GM12873 (cell line): ENCODE results near the gene USP34.
A peak's percentile ranks its signal among the peaks of the same experiment; 100 is the strongest.

Source experiments
- TF ChIP-seq, protein P1 (sequence below): IDR thresholded peaks from 2 replicates; pipeline ENCODE4 v1.5.1; 2012; ENCODE audit warnings: low read depth, mild to moderate bottlenecking, moderate library complexity, low read length, control low read depth; ENCODE audit not compliant: insufficient read depth; ENCODE audit errors: missing control alignments

The USP34 gene

DNA sequence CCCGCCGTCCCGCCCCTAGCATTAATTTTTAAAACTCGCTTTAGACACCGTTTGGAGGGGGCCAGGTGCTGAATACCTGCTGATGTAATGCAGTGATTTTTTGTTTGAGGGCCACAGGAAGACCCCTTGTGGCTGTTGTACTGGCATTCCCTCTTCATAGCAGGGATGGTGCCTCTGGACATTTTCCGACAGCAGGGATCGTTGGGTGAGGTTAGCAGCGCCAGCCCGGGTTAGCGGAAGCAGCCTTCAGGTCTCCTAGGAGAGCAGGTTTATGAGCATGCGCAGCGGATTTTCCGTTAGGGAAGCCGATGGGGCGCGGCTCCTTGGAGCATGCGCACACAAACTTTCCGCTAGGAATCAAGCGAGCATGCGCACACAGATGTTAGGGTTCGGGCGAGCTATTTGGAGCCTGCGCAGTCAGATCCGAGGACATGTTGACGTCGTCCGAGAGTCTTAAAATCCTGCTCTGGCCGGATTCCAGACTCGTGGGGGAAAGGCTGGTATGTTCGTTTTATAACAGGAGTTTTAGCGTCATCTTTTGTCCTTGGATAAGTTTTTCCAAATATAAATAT is 326.1 kb downstream of the USP34 start:
- TF ChIP-seq, protein P1, sequence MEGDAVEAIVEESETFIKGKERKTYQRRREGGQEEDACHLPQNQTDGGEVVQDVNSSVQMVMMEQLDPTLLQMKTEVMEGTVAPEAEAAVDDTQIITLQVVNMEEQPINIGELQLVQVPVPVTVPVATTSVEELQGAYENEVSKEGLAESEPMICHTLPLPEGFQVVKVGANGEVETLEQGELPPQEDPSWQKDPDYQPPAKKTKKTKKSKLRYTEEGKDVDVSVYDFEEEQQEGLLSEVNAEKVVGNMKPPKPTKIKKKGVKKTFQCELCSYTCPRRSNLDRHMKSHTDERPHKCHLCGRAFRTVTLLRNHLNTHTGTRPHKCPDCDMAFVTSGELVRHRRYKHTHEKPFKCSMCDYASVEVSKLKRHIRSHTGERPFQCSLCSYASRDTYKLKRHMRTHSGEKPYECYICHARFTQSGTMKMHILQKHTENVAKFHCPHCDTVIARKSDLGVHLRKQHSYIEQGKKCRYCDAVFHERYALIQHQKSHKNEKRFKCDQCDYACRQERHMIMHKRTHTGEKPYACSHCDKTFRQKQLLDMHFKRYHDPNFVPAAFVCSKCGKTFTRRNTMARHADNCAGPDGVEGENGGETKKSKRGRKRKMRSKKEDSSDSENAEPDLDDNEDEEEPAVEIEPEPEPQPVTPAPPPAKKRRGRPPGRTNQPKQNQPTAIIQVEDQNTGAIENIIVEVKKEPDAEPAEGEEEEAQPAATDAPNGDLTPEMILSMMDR, result peak; percentile 5

GRCh38 chr2:61141151-61141550 is 329.7 kb downstream of the USP34 start:
- TF ChIP-seq, protein P1, result no peak

- TF ChIP-seq, protein P1, result no peak
These were observed 332.0 kb downstream of the USP34 start for GRCh38 chr2:61138859-61139258.
